T-cell (primary cell): ENCODE measurements around the gene FRMD5. TPM values are rescaled to one million over a fixed set of nuclear protein-coding genes. Genes with fewer than 3 reads are reported as not detected.

Experiments used
- ATAC-seq, 4 experiments: fragments of 200-7000 bp in 3 of 4; fragments of 150-1000 bp in 1 of 4; cut with Tn5 transposase; replicated peaks in 1 of 4; 1 replicate in 3 of 4; 2 replicates in 1 of 4; pipeline ENCODE4 v1.10.0; 2021; ENCODE audit warnings: moderate library complexity in 3 of 4, mild to moderate bottlenecking in 2 of 4, moderate number of reproducible peaks in 1 of 4
- CTCF ChIA-PET, 2 donors: fragments of 300-600 bp; sonication (Branson Sonifier 250); formaldehyde crosslinking; loops; one replicate each; lab custom pipeline; 2022; ENCODE audit warnings: antibody characterized with exemption in 2 of 2; lab: Charles Lee
- POLR2A ChIA-PET, 2 donors: fragments of 300-600 bp; sonication (Branson Sonifier 250); formaldehyde crosslinking; loops; one replicate each; lab custom pipeline; 2022; ENCODE audit warnings: antibody characterized with exemption in 2 of 2; lab: Charles Lee
- DNase-seq, 35 experiments: peaks; one replicate each; pipeline versions ENCODE4 v3.0.0 to v3.0.0-alpha.2; 2013 to 2023
- H3K27ac ChIP-seq: one replicate; pipeline ENCODE4 v1.5.1; 2013; ENCODE audit warnings: low read length
- H3K27me3 ChIP-seq, 2 experiments: replicated peaks in 1 of 2; 1 replicate in 1 of 2; 2 replicates in 1 of 2; pipeline versions ENCODE4 v1.6.1 to v1.7.0; 2013; ENCODE audit warnings: low read length in 1 of 2, mixed read lengths in 1 of 2; ENCODE audit not compliant: control insufficient read depth in 2 of 2, insufficient read depth in 2 of 2; ENCODE audit errors: extremely low read depth in 1 of 2
- H3K36me3 ChIP-seq, 2 donors: 1 replicate in 1 of 2; 2 replicates in 1 of 2; pipeline versions ENCODE4 v1.6.1 to v1.7.0; 2013; ENCODE audit warnings: low read length in 1 of 2; ENCODE audit not compliant: control insufficient read depth in 2 of 2, insufficient read depth in 1 of 2; ENCODE audit errors: extremely low read depth in 1 of 2
- H3K4me1 ChIP-seq, 2 experiments: 1 replicate in 1 of 2; 2 replicates in 1 of 2; pipeline versions ENCODE4 v1.6.1 to v1.7.0; 2013; ENCODE audit warnings: low read length in 2 of 2, mixed read lengths in 1 of 2; ENCODE audit not compliant: insufficient read depth in 2 of 2, control insufficient read depth in 1 of 2; ENCODE audit errors: extremely low read depth in 1 of 2
- H3K4me3 ChIP-seq, 2 donors: 1 replicate in 1 of 2; 2 replicates in 1 of 2; pipeline versions ENCODE4 v1.5.1 to v1.7.0; 2013; ENCODE audit warnings: mild to moderate bottlenecking in 2 of 2, low read length in 1 of 2, moderate library complexity in 1 of 2; ENCODE audit not compliant: control insufficient read depth in 1 of 2; ENCODE audit errors: extremely low read depth in 1 of 2
- H3K9me3 ChIP-seq: 2 replicates; pipeline ENCODE4 v1.7.0; 2013
- H3K27ac Mint-ChIP-seq, 2 donors: one replicate each; pipeline ENCODE4 v1.8.0; 2020 to 2021; ENCODE audit warnings: mild to moderate bottlenecking in 2 of 2, mixed read lengths in 2 of 2
- H3K27me3 Mint-ChIP-seq, 2 donors: one replicate each; pipeline ENCODE4 v1.8.0; 2021 to 2022; ENCODE audit warnings: mixed read lengths in 2 of 2
- H3K36me3 Mint-ChIP-seq: one replicate; pipeline ENCODE4 v1.8.0; 2021; ENCODE audit warnings: mixed read lengths
- H3K4me1 Mint-ChIP-seq, 3 donors: one replicate each; pipeline ENCODE4 v1.8.0; 2020 to 2022; ENCODE audit warnings: mixed read lengths in 3 of 3, mild to moderate bottlenecking in 1 of 3
- H3K4me3 Mint-ChIP-seq, 3 donors: one replicate each; pipeline ENCODE4 v1.8.0; 2020 to 2022; ENCODE audit warnings: mild to moderate bottlenecking in 3 of 3, mixed read lengths in 3 of 3, moderate library complexity in 3 of 3
- H3K9me3 Mint-ChIP-seq, 3 donors: one replicate each; pipeline ENCODE4 v1.8.0; 2020 to 2022; ENCODE audit warnings: mixed read lengths in 3 of 3
- WGBS: methylation state at CpG from one replicate; pipeline ENCODE4 v1.1.5; 2013; ENCODE audit warnings: missing lambda C conversion rate; ENCODE audit not compliant: insufficient coverage; 5-methylcytosine and 5-hydroxymethylcytosine counted together
- total RNA-seq, 35 experiments: library from RNA in 6 of 35; stranded (reverse) in 6 of 35; fragments of 120-200 nt in 1 of 35; gene quantifications; one replicate each; pipeline versions ENCODE4 v1.2.1 to v1.2.4 and lab custom pipeline; 2013 to 2026

The FRMD5 gene
- total RNA-seq, 5 donors from 2014 or later (not counting 1 experiment from before 2014, with no cell fraction given), result 0.09 to 0.26 (median 0.23) TPM; not detected in 2

DNA sequence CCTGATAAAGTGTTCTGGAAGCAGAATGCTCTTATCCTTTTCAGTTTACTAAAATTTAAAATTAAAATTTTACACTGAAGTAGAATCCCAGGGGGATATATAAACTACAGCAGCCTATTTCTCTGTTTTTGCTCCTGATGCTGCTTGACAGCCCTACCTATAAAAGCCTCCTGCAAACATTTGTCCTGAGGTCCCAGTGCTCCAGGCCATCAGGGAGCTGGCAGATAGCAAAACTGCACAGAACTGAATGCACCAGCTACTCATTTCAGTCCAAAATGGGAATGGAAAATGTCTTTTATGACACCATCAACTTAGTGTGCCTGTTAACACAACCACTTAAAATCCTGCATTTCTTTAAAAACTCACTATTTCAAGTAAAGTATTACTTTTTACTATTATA, 50.1 kb downstream of the FRMD5 start:
- POLR2A ChIA-PET, result no interaction called here
- Mint-ChIP-seq H3K4me1 (no peaks in the 10 kb centered on the region), H3K4me3 (no peak overlapping the region), H3K27me3 (peaks cover 15 to 19% of the 10 kb centered on the region in 2 donors), H3K27ac (no peak overlapping the region), H3K9me3 (no peaks in the 10 kb centered on the region), H3K36me3 (no peaks in the 10 kb centered on the region)
- H3K36me3 ChIP-seq, result no peaks in the 10 kb centered on the region
- peaks cover 0 to 2% of the 10 kb centered on the region in 2 experiments for H3K27me3 ChIP-seq
- no peaks in the 10 kb centered on the region for H3K9me3 ChIP-seq
- no peak overlapping the region for H3K27ac ChIP-seq
- DNase-seq, result no peak
- ATAC-seq, result no peak
- H3K4me3 ChIP-seq, result no peak overlapping the region
- CTCF ChIA-PET, result no interaction called here
- H3K4me1 ChIP-seq, result no peaks in the 10 kb centered on the region

DNA sequence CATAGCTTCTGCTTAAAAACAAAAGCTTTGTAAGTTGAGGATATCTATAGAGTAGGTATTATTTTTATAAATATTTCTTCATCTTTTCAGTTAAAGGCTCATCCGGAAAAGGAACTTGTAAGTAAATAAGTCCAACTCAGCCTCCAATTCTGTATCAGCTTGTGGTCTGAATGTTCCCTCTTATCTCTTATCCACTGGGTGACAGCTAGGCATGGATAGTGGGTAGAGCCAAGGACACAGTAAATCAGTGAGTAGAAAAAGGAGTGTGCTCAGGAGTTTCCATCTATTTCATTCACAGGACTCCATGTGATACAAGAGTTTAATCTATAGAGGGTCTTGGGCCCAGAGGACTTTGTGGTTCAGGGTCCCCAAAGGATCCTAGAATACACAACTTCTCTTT, 50.9 kb downstream of the FRMD5 start:
- no peaks in the 10 kb centered on the region for H3K9me3 ChIP-seq
- Mint-ChIP-seq H3K27ac (no peak overlapping the region), H3K4me3 (no peak overlapping the region), H3K4me1 (no peaks in the 10 kb centered on the region), H3K9me3 (no peaks in the 10 kb centered on the region), H3K36me3 (no peaks in the 10 kb centered on the region), H3K27me3 (peaks cover 7 to 13% of the 10 kb centered on the region in 2 donors)
- no peak for ATAC-seq
- POLR2A ChIA-PET, result interaction anchor here (0.6 kb wide), 2 partner anchors 27 to 223 kb away, joined by 6 to 11 read pairs; no protein-coding TSS in a partner anchor
- CTCF ChIA-PET, result no interaction called here
- WGBS, result no CpG with 5 or more reads among the region's 1 CpG
- DNase-seq, result no peak
- no peaks in the 10 kb centered on the region for H3K36me3 ChIP-seq
- H3K4me1 ChIP-seq, result no peaks in the 10 kb centered on the region
- H3K27me3 ChIP-seq, result peaks cover 0 to 2% of the 10 kb centered on the region in 2 experiments
- no peak overlapping the region for H3K4me3 ChIP-seq
- H3K27ac ChIP-seq, result no peak overlapping the region

DNA sequence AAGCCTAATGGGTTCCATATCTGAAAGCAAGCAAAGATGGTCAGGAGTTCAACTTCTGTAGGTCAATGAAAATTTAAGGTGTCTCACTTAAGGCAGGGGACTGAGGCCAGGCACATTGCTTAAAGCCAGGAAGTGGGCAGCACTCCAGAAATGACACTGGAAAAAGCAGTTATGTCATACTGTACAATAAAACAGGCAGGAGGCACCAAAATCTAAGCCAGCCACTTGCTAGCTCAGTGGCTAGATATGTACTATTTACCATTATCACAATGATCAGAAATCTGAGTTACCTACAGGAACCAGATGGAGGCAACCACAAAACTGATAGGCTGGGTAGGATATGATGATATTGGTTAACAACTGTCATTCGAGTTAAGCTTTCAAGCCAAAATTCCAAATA, 57.3 kb downstream of the FRMD5 start:
- Histone ChIP-seq H3K27ac (no peak overlapping the region), H3K27me3 (peaks cover 0 to 3% of the 10 kb centered on the region in 2 experiments), H3K4me1 (no peaks in the 10 kb centered on the region), H3K36me3 (no peaks in the 10 kb centered on the region), H3K9me3 (no peaks in the 10 kb centered on the region), H3K4me3 (no peak overlapping the region)
- Mint-ChIP-seq H3K9me3 (no peaks in the 10 kb centered on the region), H3K36me3 (no peaks in the 10 kb centered on the region), H3K27ac (no peak overlapping the region), H3K4me3 (no peak overlapping the region), H3K27me3 (peaks cover 0 to 2% of the 10 kb centered on the region in 2 donors), H3K4me1 (no peaks in the 10 kb centered on the region)
- DNase-seq (no peak), ATAC-seq (no peak)
- POLR2A ChIA-PET, result no interaction called here
- no CpG with 5 or more reads among the region's 1 CpG for WGBS
- CTCF ChIA-PET, result no interaction called here

DNA sequence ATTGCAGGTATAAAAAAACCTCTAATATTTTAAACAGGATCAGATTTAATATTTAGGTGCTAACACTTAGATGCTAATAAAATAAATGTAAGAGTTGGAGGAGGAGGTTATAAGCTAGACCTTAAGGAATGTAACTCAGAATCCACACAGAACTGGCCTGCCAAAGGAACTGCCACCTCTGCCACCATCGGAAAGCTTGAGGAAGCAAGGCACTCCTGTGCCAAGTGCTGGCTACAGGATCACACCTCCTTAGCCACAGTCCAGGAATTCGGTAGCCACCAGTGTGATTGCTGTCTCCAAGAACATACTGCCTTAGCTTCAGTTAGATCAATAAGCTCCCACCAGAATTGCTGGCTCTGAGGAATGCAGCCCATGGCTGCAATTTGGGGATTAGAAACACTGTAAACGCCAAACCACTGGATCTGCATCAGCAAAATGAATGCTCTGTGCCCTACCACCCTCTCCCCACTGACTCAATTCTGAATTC, 58.0 kb downstream of the FRMD5 start:
- Mint-ChIP-seq H3K27me3 (peaks cover 0 to 2% of the 10 kb centered on the region in 2 donors), H3K36me3 (no peaks in the 10 kb centered on the region), H3K4me3 (no peak overlapping the region), H3K27ac (no peak overlapping the region), H3K9me3 (no peaks in the 10 kb centered on the region), H3K4me1 (no peaks in the 10 kb centered on the region)
- Histone ChIP-seq H3K36me3 (no peaks in the 10 kb centered on the region), H3K27me3 (peaks cover 0 to 5% of the 10 kb centered on the region in 2 experiments), H3K4me3 (no peak overlapping the region), H3K27ac (no peak overlapping the region), H3K4me1 (no peaks in the 10 kb centered on the region), H3K9me3 (no peaks in the 10 kb centered on the region)
- ChIA-PET CTCF (interaction anchor here in 1 of 2 donors (0.7 kb wide), 1 partner anchor 1351 kb away, joined by 3 read pairs; no protein-coding TSS in a partner anchor), POLR2A (interaction anchor here in 1 of 2 donors (0.6 kb wide), 1 partner anchor 186 kb away, joined by 3 read pairs; no protein-coding TSS in a partner anchor)
- ATAC-seq, result no peak
- WGBS, result 83% methylated on average over 2 of the region's 3 CpGs
- no peak for DNase-seq

DNA sequence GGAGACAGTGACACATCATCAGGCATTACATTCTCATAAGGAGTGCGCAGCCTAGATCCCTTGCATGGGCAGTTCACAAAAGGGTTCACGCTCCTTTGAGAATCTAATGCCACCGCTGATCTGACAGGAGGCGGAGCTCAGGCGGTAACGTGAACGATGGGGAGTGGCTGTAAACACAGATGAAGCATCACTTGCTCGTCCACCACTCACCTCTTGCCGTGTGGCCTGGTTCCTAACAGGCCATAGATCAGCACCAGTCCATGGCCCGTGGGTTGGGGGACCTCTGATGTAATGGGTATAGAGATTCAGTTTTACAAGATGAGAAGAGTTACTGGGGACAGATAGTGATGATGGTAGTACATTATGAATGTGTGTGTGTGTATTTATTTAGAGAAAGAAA, 63.0 kb downstream of the FRMD5 start:
- no peaks in the 10 kb centered on the region for H3K36me3 Mint-ChIP-seq
- H3K4me1 Mint-ChIP-seq, result no peaks in the 10 kb centered on the region
- Histone ChIP-seq H3K4me3 (no peak overlapping the region), H3K9me3 (no peaks in the 10 kb centered on the region), H3K36me3 (no peaks in the 10 kb centered on the region), H3K27me3 (peaks cover 0 to 15% of the 10 kb centered on the region in 2 experiments), H3K4me1 (no peaks in the 10 kb centered on the region), H3K27ac (no peak overlapping the region)
- no peak overlapping the region for H3K4me3 Mint-ChIP-seq
- H3K9me3 Mint-ChIP-seq, result no peaks in the 10 kb centered on the region
- POLR2A ChIA-PET, result no interaction called here
- peaks cover 11 to 21% of the 10 kb centered on the region in 2 donors for H3K27me3 Mint-ChIP-seq
- no peak overlapping the region for H3K27ac Mint-ChIP-seq
- WGBS, result 94% methylated on average over 9 of the region's 10 CpGs
- CTCF ChIA-PET, result no interaction called here
- DNase-seq (no peak), ATAC-seq (no peak)

DNA sequence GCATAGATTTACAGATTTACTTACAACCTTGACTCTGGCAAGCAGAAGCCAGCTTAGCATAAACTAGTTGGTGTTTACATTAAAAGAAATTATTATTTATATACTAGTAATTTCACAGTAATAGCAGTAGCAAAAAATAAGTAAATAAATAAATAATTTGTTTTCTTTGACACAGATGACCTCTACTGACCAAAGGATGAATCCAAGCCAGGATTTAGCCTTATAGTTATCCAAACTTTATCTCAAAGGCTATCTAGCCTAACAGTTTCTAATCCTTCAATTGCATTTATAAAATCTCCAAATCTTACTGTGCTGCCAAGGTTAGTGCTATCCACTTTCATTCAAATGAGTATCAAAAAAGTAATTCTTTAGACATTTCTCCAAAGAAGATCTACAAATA, 64.3 kb downstream of the FRMD5 start:
- Mint-ChIP-seq H3K27me3 (peaks cover 18 to 21% of the 10 kb centered on the region in 2 donors), H3K27ac (no peak overlapping the region), H3K4me3 (no peak overlapping the region), H3K36me3 (no peaks in the 10 kb centered on the region), H3K4me1 (no peaks in the 10 kb centered on the region), H3K9me3 (no peaks in the 10 kb centered on the region)
- ATAC-seq (no peak), DNase-seq (no peak)
- peaks cover 0 to 15% of the 10 kb centered on the region in 2 experiments for H3K27me3 ChIP-seq
- no peaks in the 10 kb centered on the region for H3K9me3 ChIP-seq
- H3K36me3 ChIP-seq, result no peaks in the 10 kb centered on the region
- ChIA-PET CTCF (no interaction called here), POLR2A (no interaction called here)
- H3K27ac ChIP-seq, result no peak overlapping the region
- H3K4me3 ChIP-seq, result no peak overlapping the region
- no peaks in the 10 kb centered on the region for H3K4me1 ChIP-seq

DNA sequence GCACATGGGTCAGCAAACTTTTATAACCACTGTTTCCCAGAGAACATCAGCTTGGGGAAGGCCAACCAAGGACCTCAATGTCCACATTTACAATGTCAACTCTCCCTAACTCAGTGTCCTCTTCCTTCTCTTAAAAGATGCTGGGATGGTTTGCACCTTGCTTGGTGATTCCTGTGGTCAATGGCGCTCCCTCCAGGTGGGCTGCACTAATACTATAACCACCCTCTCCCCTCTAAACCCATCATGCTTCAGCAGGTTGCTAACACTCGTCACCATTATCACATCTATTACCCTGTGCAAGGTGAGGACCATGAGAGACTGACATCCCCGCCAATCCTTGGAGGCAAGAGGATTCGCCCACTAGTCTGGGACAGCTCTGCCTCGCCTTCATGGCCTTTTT, 65.2 kb downstream of the FRMD5 start:
- H3K9me3 ChIP-seq, result no peaks in the 10 kb centered on the region
- DNase-seq (no peak), ATAC-seq (no peak)
- Mint-ChIP-seq H3K36me3 (no peaks in the 10 kb centered on the region), H3K27me3 (peaks cover 18 to 21% of the 10 kb centered on the region in 2 donors), H3K9me3 (no peaks in the 10 kb centered on the region), H3K4me1 (no peaks in the 10 kb centered on the region), H3K27ac (no peak overlapping the region), H3K4me3 (no peak overlapping the region)
- peaks cover 0 to 12% of the 10 kb centered on the region in 2 experiments for H3K27me3 ChIP-seq
- no peaks in the 10 kb centered on the region for H3K36me3 ChIP-seq
- CTCF ChIA-PET, result no interaction called here
- no peak overlapping the region for H3K4me3 ChIP-seq
- WGBS, result 82% methylated on average over 5 of the region's 5 CpGs
- no peak overlapping the region for H3K27ac ChIP-seq
- POLR2A ChIA-PET, result no interaction called here
- H3K4me1 ChIP-seq, result no peaks in the 10 kb centered on the region
